GM21717 (cell line): ENCODE data around the gene RETREG3.
"Not testable (repeated sequence)": the region's sequence is repeated elsewhere in the genome, so short reads cannot be mapped to it uniquely, and the experiment has no call there.

Experiments
- ATAC-seq: cut with Tn5 transposase; IDR thresholded peaks from one replicate; pipeline ENCODE4 v1.9.1; 2021; ENCODE audit warnings: mild to moderate bottlenecking, moderate library complexity; ENCODE audit not compliant: unreplicated experiment

The RETREG3 gene

DNA sequence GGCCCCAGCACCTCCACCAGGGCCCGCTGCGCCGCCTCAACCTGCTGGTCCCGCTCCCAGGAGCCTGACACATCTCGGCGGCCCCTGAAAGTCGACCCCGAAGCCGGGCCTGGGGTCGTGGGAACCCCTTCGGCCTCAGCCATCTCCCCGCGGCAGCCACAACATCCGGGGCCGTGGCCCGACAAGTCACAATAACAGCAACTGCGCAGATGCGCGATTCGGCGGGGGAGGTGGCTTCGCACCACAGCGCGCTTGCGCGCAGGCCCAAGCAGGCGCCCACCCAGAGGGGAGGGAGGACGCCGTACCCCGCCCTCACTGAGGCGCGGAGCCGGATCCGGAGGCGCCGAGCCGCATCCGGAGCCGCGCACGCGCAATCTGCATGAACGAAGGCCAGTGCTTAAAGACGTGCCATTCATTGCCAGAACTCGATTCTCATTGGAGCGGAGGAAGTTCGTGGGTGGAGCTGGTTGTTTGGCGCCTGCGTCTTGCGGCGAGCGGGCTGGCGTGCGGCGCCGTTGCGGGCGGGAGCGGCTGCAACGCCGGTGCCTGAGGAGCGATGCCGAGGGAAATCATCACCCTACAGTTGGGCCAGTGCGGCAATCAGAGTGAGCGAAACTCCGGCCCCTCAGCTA, at the start of gene RETREG3, which contains the start of gene TUBG1:
Gene RETREG3 (minus strand): TSS at position 193 of the 632 bp plus-strand sequence. CDS start 50 bp downstream, at position 143.
Gene TUBG1 (plus strand): TSS at position 502 of the 632 bp plus-strand sequence. CDS start 55 bp downstream, at position 557.
- peak; percentile 66 for ATAC-seq

DNA sequence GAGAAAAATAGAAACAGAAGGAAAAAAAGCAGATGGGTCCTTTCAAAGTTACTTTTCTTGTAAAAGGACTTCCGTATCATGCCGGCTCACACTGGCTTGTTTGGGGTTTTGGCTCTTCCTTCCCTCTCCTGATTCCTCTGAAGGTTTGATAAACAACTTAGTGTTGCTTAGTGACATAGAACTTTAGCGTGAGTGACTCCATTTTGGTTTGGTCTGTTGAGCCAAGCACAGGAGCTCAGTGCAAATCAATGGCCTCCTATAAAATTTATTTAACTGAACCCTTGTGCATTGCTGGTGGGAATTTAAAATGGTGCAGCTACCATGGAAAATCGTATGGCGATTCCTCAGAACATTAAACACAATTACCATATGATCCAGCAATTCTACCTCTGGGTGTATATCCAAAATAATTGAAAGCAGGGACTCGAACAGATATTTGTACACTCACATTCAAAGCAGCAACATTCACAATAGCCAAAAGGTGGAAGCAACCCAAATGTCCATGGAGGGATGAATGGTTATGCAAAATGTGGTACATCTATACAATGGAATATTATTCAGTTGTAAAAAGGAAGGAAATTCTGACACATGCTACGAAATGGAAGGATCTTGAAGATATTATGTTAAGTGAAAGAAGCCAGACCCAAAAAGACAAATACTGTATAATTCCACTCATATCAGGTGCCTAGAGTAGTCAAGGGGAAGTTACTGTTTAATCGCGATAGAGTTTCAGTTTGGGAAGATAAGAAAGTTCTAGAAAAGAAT, 48.8 kb upstream of the RETREG3 start:
- no peak for ATAC-seq

GRCh38 chr17:42655528-42655927, 46.4 kb upstream of the RETREG3 start:
- ATAC-seq, result no peak

GRCh38 chr17:42653179-42654124, 44.3 kb upstream of the RETREG3 start:
- ATAC-seq, result no peak

- no peak for ATAC-seq
Observed at GRCh38 chr17:42651392-42651791, 42.2 kb upstream of the RETREG3 start.

DNA sequence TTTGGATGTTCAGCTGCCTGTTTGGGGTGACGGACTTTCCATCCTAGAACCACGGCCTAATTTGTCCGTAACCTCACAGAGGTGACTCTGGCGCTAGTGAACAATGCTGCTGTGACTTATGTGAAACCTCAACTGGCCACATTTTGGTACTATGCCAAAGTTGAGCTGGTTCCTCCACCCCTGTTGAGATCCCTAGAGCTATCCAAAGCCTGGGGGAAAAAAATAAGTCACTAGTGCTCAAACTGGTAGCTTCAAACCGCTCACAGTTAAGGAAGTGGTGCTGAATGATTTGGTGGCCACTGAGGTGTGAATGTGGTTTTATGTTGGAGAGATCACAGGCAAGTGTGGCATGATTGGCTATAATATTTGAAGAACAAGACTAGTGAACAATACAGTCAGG, 38.6 kb upstream of the RETREG3 start:
- no peak for ATAC-seq

- no peak for ATAC-seq
Observed at GRCh38 chr17:42642336-42642735, 33.2 kb upstream of the RETREG3 start.

DNA sequence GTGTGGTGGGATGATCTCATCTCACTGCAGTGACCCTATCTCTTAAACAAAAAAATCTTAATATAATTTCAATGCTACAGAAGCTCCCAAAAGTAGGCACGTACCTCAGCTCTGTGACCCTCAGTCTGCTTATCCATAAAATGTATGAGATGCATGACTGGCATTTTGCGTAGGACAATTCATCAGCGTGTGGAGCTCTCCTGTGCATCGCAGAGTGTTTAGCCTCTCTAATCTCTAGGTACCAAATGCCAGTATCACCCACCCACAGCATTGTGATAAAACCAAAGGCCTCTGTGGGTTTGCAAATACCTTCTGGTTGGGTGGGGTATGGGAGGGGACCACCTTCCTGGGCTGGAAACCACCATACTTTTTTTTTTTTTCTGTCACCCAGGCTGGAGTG, 30.9 kb upstream of the RETREG3 start:
- no peak for ATAC-seq

DNA sequence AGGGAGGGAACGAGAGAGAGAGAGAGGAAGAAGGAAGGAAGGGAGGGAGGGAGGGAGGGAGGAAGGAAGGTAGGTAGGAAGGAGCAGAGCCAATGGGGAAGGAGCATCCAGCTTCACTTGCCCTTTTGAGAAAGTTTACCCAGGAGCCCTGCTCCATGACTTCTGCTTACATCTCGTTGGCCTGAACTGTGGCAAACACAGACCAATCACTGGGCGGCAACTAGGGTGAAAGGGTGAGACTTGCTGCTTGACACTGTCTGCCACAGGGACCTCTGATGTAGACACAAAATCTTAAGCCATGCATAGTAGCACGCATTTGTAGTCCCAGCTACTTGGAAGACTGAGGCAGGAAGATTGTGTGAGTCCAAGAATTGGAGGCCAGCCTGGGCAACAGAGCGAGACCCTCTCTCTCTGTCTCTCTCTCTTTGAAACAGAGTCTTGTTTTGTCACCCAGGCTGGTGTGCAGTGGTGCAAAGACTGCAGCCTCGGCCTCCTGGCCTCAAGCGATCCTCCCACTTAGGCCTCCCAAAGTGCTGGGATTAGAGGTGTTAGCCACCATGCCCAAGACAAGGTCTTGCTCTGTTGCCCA, 30.4 kb upstream of the RETREG3 start:
- no peak for ATAC-seq

DNA sequence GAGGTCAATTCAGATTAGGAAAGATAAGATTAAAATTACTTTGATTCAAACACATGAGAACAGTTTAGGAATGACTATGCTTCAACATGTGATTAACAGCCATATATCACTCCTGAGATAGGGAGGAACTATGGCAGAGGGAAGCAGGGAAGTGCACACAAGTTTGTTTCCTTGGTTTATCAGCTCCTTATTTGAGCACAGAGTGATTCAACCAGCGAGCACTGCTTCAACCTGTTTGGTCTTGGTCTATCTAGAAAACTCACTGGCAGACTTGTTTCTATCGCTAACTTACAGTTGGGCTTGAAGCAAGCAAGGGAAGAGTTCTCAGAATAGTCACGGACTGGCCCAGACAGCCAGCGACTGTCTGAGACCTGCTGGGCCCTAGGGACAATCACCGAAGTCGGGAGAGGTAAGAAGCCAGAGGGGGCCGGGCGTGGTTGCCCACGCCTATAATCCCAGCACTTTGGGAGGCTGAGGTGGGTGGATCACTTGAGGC, 23.8 kb upstream of the RETREG3 start:
- no peak for ATAC-seq

DNA sequence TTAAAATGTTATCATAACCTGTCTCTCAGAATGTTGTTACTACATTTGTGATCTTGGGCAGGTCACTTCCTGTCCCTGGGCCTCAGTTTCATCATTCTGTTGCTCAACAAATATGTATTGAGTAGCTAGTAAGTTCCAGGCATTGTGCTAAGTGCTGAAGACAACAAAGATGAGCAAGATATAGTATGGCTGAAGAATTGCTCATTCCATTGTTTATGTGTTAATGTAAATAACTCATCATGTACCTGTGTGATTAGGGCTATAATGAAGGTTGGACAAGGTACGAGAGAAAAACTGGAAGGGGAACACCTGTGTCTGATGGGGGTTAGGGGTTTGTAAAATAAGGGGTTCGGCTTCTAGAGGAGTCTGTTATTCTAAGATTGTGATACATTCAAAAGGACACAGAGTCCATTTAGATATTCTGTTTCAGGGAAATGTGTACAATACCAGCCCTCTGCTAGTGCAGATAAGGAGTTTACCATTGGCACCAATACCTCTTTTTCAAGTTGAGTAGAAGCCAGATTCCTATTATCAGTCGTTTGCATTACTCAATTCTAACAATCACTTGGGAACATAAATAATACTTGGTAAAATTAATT, 20.3 kb upstream of the RETREG3 start:
- ATAC-seq, result no peak

- not testable (repeated sequence) for ATAC-seq
Observed at GRCh38 chr17:42627032-42627764, 18.0 kb upstream of the RETREG3 start.

GRCh38 chr17:42623732-42624596, 14.8 kb upstream of the RETREG3 start:
- ATAC-seq, result no peak

- ATAC-seq, result no peak
Observed at GRCh38 chr17:42623271-42623670, 14.1 kb upstream of the RETREG3 start.

DNA sequence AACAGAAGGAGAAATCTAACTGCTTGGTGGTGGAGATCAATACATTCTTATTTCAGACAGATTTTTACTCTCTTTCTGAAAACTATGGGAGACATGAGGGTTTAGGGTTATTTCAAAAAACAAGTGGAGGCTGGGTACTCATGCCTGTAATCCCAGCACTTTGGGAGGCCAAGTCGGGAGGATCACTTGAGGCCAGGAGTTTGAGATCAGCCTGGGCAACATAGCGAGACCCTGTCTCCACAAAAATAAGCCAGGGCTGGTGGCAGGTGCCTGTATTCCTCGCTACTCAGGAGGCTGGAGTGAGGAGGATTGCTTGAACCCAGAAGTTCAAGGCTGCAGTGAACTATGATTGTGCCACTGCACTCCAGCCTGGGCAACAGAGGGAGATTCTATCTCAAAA, 12.8 kb upstream of the RETREG3 start:
- not testable (repeated sequence) for ATAC-seq

- peak; percentile 57 for ATAC-seq
Observed at GRCh38 chr17:42618442-42619150, 9.4 kb upstream of the RETREG3 start.

DNA sequence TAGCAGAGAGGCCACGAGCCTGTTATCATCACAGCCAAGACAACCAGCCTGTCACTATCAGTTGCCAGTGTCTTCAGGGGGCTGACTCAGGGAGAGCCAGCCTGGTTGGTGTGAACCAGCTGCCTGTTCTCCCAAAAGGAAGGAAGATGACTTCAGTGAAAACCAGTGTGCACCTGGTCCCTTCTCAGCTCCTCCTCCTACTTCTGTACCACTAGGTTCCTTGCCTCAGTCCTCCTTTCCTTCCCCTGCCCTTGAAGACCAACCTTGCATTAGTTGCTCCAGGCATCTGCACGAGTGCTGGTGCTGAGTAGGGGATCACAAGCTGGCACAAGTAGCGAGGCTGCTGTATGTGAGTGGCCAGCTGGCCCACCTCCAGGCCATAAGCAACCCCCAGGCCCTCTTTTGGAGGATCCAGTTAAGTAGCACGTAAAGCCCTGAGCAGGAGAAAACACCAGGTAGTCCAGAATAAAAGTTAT, 8.8 kb upstream of the RETREG3 start:
- ATAC-seq, result peak; percentile 19
